ENCODE results near the gene EFS. TPM values are rescaled to one million over a fixed set of nuclear protein-coding genes. Genes with fewer than 3 reads are reported as not detected.

The EFS gene
- total RNA-seq, 1 experiment from 2014 or later = not detected

- no TSS peak for BruUV-seq (replicated peaks)
- Mint-ChIP-seq H3K9me3 (ENCODE audit: unreplicated experiment) (no peaks in the 10 kb centered on the region), H3K27ac (ENCODE audit: low read depth, unreplicated experiment) (peak overlapping the region; percentile 97), H3K4me3 (ENCODE audit: unreplicated experiment) (peak overlapping the region; percentile 84), H3K4me1 (ENCODE audit: insufficient read depth, unreplicated experiment) (peaks cover 11% of the 10 kb centered on the region), H3K36me3 (ENCODE audit: insufficient read depth, unreplicated experiment) (peaks cover 79% of the 10 kb centered on the region), H3K27me3 (ENCODE audit: insufficient read depth, unreplicated experiment) (no peaks in the 10 kb centered on the region)
- ChIA-PET CTCF (interaction anchor here (0.6 to 5.7 kb wide), 16 partner anchors 11 to 975 kb away, joined by 3 to 49 read pairs (median 4); partner anchors contain the start of genes BCL2L2 and PPP1R3E), POLR2A (interaction anchor here (0.6 to 9.0 kb wide), 34 partner anchors 11 to 874 kb away, joined by 3 to 339 read pairs (median 4); partner anchors contain the start of genes ACIN1, BCL2L2, C14orf119 and DCAF11)
- no peak for TF ChIP-seq CTCF (IDR thresholded peaks at IDR 0.05; ENCODE audit: unreplicated experiment)
- intact Hi-C loops (cut with micrococcal nuclease) = loop anchor here (1.0 to 2.0 kb wide), 2 partner anchors 15 to 21 kb away; partner anchors contain the start of gene BCL2L2
- DNase-seq (ENCODE audit: unreplicated experiment) = peak; percentile 56
Observed at GRCh38 chr14:23321572-23322547, 43.1 kb downstream of the EFS start.

- TSS peak; percentile 89 for BruUV-seq (replicated peaks)
- POLR2A ChIA-PET = interaction anchor here (0.6 to 9.0 kb wide), 29 partner anchors 14 to 875 kb away, joined by 3 to 339 read pairs (median 4); partner anchors contain the start of genes ACIN1, BCL2L2, C14orf119 and DCAF11
- H3K4me3 Mint-ChIP-seq (ENCODE audit: unreplicated experiment) = peak within 1 kb of the TSS; percentile 84
- peak; percentile 100 for DNase-seq (ENCODE audit: unreplicated experiment)
- no peaks in the 10 kb centered on the region for H3K27me3 Mint-ChIP-seq (ENCODE audit: insufficient read depth, unreplicated experiment)
- CTCF ChIA-PET = interaction anchor here (0.6 to 5.7 kb wide), 16 partner anchors 8 to 976 kb away, joined by 3 to 49 read pairs (median 4); partner anchors contain the start of genes BCL2L2 and PPP1R3E
- intact Hi-C loops (cut with micrococcal nuclease) = loop anchor here (1.0 to 2.0 kb wide), 2 partner anchors 14 to 20 kb away; partner anchors contain the start of gene BCL2L2
- peaks cover 11% of the 10 kb centered on the region for H3K4me1 Mint-ChIP-seq (ENCODE audit: insufficient read depth, unreplicated experiment)
- no peak for TF ChIP-seq CTCF (IDR thresholded peaks at IDR 0.05; ENCODE audit: unreplicated experiment)
- peak within 1 kb of the TSS; percentile 97 for H3K27ac Mint-ChIP-seq (ENCODE audit: low read depth, unreplicated experiment)
- no peaks in the 10 kb centered on the region for H3K9me3 Mint-ChIP-seq (ENCODE audit: unreplicated experiment)
- peaks cover 78% of the 10 kb centered on the region for H3K36me3 Mint-ChIP-seq (ENCODE audit: insufficient read depth, unreplicated experiment)
Observed at GRCh38 chr14:23320584-23321571, 44.1 kb downstream of the EFS start, which contains the start of gene PABPN1. Gene PABPN1, plus strand, starts transcription at chr14:23321457. Its CDS starts 13 bp downstream, at chr14:23321470.

- H3K27me3 Mint-ChIP-seq (ENCODE audit: insufficient read depth, unreplicated experiment) = no peaks in the 10 kb centered on the region
- TF ChIP-seq CTCF (IDR thresholded peaks at IDR 0.05; ENCODE audit: unreplicated experiment) = no peak
- H3K9me3 Mint-ChIP-seq (ENCODE audit: unreplicated experiment) = no peaks in the 10 kb centered on the region
- peaks cover 74% of the 10 kb centered on the region for H3K36me3 Mint-ChIP-seq (ENCODE audit: insufficient read depth, unreplicated experiment)
- POLR2A ChIA-PET = interaction anchor here (1.2 to 9.0 kb wide), 6 partner anchors 14 to 876 kb away, joined by 3 to 339 read pairs (median 10); partner anchors contain the start of genes BCL2L2, DCAF11, HOMEZ and NRL
- intact Hi-C loops (cut with micrococcal nuclease) = loop anchor here (2.0 kb wide), 1 partner anchor 13 kb away; the partner anchor contains the start of gene BCL2L2
- BruUV-seq (replicated peaks) = no TSS peak
- peak overlapping the region; percentile 84 for H3K4me3 Mint-ChIP-seq (ENCODE audit: unreplicated experiment)
- H3K27ac Mint-ChIP-seq (ENCODE audit: low read depth, unreplicated experiment) = peak overlapping the region; percentile 97
- H3K4me1 Mint-ChIP-seq (ENCODE audit: insufficient read depth, unreplicated experiment) = peaks cover 11% of the 10 kb centered on the region
- CTCF ChIA-PET = interaction anchor here (0.6 to 5.7 kb wide), 7 partner anchors 9 to 212 kb away, joined by 3 to 49 read pairs (median 6); partner anchors contain the start of genes BCL2L2 and PPP1R3E
- no peak for DNase-seq (ENCODE audit: unreplicated experiment)
Observed at GRCh38 chr14:23319746-23320583, 45.0 kb downstream of the EFS start.
